NOMO-1 treated with dmso at 0.1 percent for 144 hours (cell line): Measurements from ENCODE around the gene FNBP1.

Experiments used
- DNase-seq: peaks from one replicate; lab custom pipeline; 2025; ENCODE audit not compliant: unreplicated experiment; lab: John Stamatoyannopoulos, UW

FNBP1 gene

GRCh38 chr9:129863059-129863690, 179.8 kb downstream of the FNBP1 start:
- DNase-seq, result peak; percentile 85

DNA sequence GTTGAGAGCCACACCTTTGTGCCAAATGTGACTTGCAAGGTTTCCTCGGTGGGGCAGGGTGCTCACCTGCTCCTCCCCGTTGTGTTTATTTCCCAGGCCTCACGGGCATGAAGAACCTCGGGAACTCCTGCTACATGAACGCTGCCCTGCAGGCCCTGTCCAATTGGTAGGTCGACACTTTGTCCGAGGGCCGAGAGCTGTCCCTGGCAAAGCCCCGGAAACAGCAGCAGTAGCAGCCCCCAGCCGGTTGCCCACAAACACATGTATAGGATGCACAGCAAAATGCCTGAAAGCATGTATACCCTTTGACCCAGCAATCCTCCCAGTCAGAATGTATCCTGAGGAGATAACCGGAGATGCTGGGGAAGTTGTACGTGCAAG, 181.6 kb downstream of the FNBP1 start:
- no peak for DNase-seq

GRCh38 chr9:129860653-129861446, 182.1 kb downstream of the FNBP1 start:
- no peak for DNase-seq

- no peak for DNase-seq
Observed at GRCh38 chr9:129858167-129858962, 184.6 kb downstream of the FNBP1 start.

GRCh38 chr9:129857207-129857606, 185.8 kb downstream of the FNBP1 start:
- no peak for DNase-seq

DNA sequence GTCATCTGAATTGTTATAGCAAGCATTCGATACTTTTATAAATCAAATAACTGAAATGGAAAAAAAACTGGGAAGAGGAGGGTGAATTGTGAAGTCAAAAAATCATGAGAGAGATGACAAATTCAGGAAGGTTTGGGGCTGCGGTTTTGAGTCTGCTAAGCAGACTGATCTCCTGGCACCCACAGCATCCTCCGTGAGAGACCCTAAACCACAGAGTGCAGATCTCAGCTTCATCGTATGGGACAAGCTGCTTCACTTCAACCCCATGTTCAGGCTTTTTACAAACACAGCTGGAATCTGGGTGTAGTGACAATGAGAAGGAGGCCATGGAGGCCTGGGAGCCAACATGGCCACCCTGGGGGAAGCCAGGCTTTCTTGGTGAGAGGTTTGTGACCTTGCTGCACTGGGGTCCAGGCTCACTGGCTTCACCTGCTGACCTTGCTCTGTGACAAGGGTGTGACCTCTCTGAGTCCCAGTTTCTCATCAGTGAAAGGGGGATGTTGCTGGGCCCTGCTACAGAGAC, 188.3 kb downstream of the FNBP1 start:
- no peak for DNase-seq

- no peak for DNase-seq
Observed at GRCh38 chr9:129853614-129854013, 189.4 kb downstream of the FNBP1 start.

DNA sequence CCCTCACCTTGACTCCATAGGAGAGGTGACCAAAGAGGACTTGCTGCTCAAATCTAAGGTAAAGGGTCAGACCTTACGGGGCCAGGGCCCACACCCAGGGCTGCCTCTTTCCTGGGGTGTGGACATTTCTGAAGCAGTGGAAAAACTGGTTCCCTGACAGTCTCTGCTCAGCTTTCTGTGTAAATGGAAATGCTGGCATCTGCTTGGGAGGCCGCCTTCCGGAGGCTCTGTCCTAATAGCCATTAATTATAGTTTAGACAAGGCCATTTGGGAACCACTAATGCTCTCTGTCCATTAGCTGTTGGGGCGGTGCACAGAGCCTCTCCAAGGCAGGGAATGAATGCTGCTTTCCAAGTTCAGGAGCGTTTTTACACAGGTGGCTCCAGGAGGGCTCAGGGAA, 190.4 kb downstream of the FNBP1 start:
- no peak for DNase-seq

DNA sequence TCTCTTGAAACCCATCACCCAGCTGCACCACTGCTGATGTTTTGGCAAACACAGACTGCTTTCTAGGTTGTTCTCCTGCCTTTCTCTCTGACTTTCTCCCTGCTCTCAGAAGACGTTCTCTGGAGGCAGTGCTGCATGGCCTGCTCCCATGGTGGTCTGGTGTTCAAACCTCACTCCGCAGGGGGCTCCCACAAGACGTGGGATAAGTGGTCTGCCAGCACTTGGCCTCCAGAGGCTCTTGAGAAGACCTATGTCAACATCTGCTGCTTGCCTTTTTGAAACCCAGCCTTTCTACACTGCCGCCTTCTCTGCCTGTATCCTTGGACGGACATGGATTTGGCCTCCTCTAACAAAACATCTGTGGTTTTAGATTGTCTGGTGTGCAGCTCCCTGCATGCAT, 191.2 kb downstream of the FNBP1 start:
- no peak for DNase-seq

DNA sequence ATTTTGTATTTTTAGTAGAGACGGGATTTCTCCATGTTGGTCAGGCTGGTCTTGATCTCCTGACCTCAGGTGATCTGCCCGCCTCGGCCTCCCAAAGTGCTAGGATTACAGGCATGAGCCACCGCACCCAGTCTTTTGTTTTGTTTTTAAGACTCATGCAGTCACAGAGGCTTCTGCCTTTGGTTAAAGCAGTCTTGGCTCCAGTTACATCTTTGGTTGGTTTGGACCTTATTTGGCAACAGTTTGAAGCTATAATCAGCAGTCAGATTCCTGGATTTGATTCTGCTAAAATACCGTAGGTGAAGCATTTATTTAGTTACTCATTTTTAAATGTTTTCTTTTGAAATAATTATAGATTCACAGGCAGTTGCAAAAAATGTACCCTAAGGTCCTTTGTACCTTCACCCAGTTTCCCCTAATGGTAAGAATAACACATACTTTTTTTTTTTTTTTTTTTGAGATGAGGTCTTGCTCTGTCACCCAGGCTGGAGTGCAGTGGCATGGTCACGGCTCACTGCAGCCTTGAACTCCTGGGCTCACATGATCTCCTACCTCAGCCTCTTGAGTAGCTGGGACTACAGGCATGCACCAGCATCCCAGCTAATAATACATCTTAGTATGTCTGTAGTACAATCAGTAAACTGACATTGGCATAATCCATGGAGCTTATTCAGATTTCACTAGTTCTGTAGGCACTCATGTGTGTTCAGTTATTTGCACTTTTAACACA, 192.0 kb downstream of the FNBP1 start:
- no peak for DNase-seq

- no peak for DNase-seq
Observed at GRCh38 chr9:129849901-129850300, 193.1 kb downstream of the FNBP1 start.

GRCh38 chr9:129848712-129849441, 194.1 kb downstream of the FNBP1 start:
- no peak for DNase-seq

GRCh38 chr9:129845373-129845772, 197.6 kb downstream of the FNBP1 start:
- DNase-seq, result no peak

GRCh38 chr9:129841071-129841470, 201.9 kb downstream of the FNBP1 start:
- DNase-seq, result no peak

- no peak for DNase-seq
Observed at GRCh38 chr9:129840034-129840433, 203.0 kb downstream of the FNBP1 start.

GRCh38 chr9:129839324-129840023, 203.5 kb downstream of the FNBP1 start:
- no peak for DNase-seq

DNA sequence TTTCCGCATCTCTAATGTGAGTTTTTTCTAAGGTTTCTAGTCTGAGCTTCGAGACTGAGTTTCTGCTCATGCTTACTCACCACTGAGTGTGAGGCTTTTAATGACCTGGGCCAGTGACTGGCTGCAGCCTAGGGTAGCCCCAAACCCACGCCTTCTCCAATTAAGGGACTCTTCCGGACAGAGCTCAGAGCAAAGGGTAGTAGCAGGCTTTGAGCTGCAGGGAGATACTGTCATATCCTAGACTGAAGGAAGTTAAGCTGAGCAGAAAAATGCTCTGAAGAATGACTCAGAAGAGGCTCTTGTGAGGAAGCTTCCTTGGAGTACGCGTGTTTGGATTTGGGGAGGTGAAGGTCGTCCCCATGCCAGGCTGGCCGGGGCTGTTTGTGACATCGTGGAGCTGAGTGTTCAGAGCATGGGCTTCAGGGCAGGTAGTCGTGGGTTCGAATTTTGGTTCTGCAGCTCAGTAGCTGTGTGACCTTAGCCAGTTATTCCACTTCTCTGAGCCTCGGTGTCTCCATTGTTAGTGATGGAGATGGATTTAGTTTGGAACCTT, 204.2 kb downstream of the FNBP1 start:
- peak; percentile 63 for DNase-seq
